Endodermal cell (in vitro differentiated cells): ENCODE data around the gene ORC1. TPM values are rescaled to one million over a fixed set of nuclear protein-coding genes. Genes with fewer than 3 reads are reported as not detected.

Experiments used
- DNase-seq: peaks from one replicate; pipeline ENCODE4 v3.0.0-alpha.2; 2017
- H3K27ac ChIP-seq: 2 replicates; pipeline ENCODE4 v1.5.1; 2013; ENCODE audit warnings: mild to moderate bottlenecking, low read depth, low read length, moderate library complexity
- H3K27me3 ChIP-seq: 2 replicates; pipeline ENCODE4 v1.6.1; 2013; ENCODE audit warnings: mild to moderate bottlenecking, low read length, moderate library complexity; ENCODE audit not compliant: insufficient read depth, control insufficient read depth, poor library complexity, severe bottlenecking
- H3K36me3 ChIP-seq: 2 replicates; pipeline ENCODE4 v1.7.0; 2013; ENCODE audit warnings: mild to moderate bottlenecking, low read length, moderate library complexity; ENCODE audit not compliant: control insufficient read depth, insufficient read depth
- H3K4me1 ChIP-seq: one replicate; pipeline ENCODE4 v1.7.0; 2013; ENCODE audit warnings: low read length; ENCODE audit not compliant: control insufficient read depth, insufficient read depth
- H3K4me3 ChIP-seq: 2 replicates; pipeline ENCODE4 v1.5.1; 2013; ENCODE audit warnings: mild to moderate bottlenecking, low read length, moderate library complexity
- H3K9ac ChIP-seq: 2 replicates; pipeline ENCODE4 v1.6.1; 2013; ENCODE audit warnings: mild to moderate bottlenecking, low read length, moderate library complexity; ENCODE audit not compliant: poor library complexity, severe bottlenecking; ENCODE audit errors: extremely low read depth
- H3K9me3 ChIP-seq: 2 replicates; pipeline ENCODE4 v1.6.1; 2013; ENCODE audit warnings: mild to moderate bottlenecking, low read length, moderate library complexity; ENCODE audit not compliant: control insufficient read depth
- H3K27ac Mint-ChIP-seq: 2 replicates; pipeline ENCODE4 v1.8.0; 2020; ENCODE audit warnings: mixed read lengths
- H3K27me3 Mint-ChIP-seq: 2 replicates; pipeline ENCODE4 v1.8.0; 2021; ENCODE audit warnings: mild to moderate bottlenecking, mixed read lengths; ENCODE audit not compliant: insufficient read depth
- H3K36me3 Mint-ChIP-seq: 2 replicates; pipeline ENCODE4 v1.8.0; 2020; ENCODE audit warnings: low read depth, mixed read lengths
- H3K4me1 Mint-ChIP-seq: 2 replicates; pipeline ENCODE4 v1.8.0; 2020; ENCODE audit warnings: mixed read lengths
- H3K4me3 Mint-ChIP-seq: 2 replicates; pipeline ENCODE4 v1.8.0; 2020; ENCODE audit warnings: mild to moderate bottlenecking, moderate library complexity, mixed read lengths
- H3K9me3 Mint-ChIP-seq: 2 replicates; pipeline ENCODE4 v1.8.0; 2020; ENCODE audit warnings: mild to moderate bottlenecking, mixed read lengths
- CTCF ChIP-seq: fragments of 200-600 bp; sonication (generic); conservative IDR thresholded peaks from 2 replicates; pipeline ENCODE4 v1.5.0; 2021; ENCODE audit warnings: antibody characterized with exemption, mild to moderate bottlenecking
- WGBS, 2 experiments: methylation state at CpG; one replicate each; pipeline versions ENCODE4 v1.1.5 to v1.1.7; 2013; ENCODE audit warnings: missing lambda C conversion rate in 2 of 2, mixed read lengths in 1 of 2; ENCODE audit not compliant: insufficient coverage in 1 of 2, insufficient read length in 1 of 2; 5-methylcytosine and 5-hydroxymethylcytosine counted together
- total RNA-seq, 2 donors: library from RNA; stranded (reverse); fragmentation: NEBNext Ultra II Directional in 1 of 2; extraction: Animal tissue kit (Norgen Biotek cat#: 25700) in 1 of 2; gene quantifications; 2 replicates in 1 of 2; 3 replicates in 1 of 2; pipeline ENCODE4 v1.2.1, GENCODE V29; 2021

The ORC1 gene
- total RNA-seq, 2 donors from 2014 or later, result 23.0 to 25.5 TPM

- peaks cover 39% of the 10 kb centered on the region for H3K36me3 Mint-ChIP-seq
- no peak for DNase-seq
- H3K4me3 Mint-ChIP-seq, result no peak overlapping the region
- Histone ChIP-seq H3K9me3 (no peaks in the 10 kb centered on the region), H3K36me3 (peaks cover 28% of the 10 kb centered on the region), H3K27me3 (no peaks in the 10 kb centered on the region), H3K27ac (no peak overlapping the region), H3K4me1 (no peaks in the 10 kb centered on the region), H3K4me3 (no peak overlapping the region), H3K9ac (no peak overlapping the region)
- no peak overlapping the region for H3K27ac Mint-ChIP-seq
- peaks cover 3% of the 10 kb centered on the region for H3K4me1 Mint-ChIP-seq
- H3K9me3 Mint-ChIP-seq, result no peaks in the 10 kb centered on the region
- TF ChIP-seq CTCF, result no peak
- 86 to 94% methylated on average over 2 of the region's 2 CpGs for WGBS, 2 experiments
- H3K27me3 Mint-ChIP-seq, result no peaks in the 10 kb centered on the region
Observed at GRCh38 chr1:52337439-52337838, 66.8 kb downstream of the ORC1 start.

- TF ChIP-seq CTCF, result no peak
- no peaks in the 10 kb centered on the region for H3K4me1 ChIP-seq
- H3K4me1 Mint-ChIP-seq, result no peaks in the 10 kb centered on the region
- H3K36me3 ChIP-seq, result peaks cover 22% of the 10 kb centered on the region
- no peak for DNase-seq
- no peaks in the 10 kb centered on the region for H3K27me3 ChIP-seq
- 86 to 95% methylated on average over 1 to 3 of the region's 3 CpGs for WGBS, 2 experiments
- H3K9me3 ChIP-seq, result no peaks in the 10 kb centered on the region
- no peaks in the 10 kb centered on the region for H3K9me3 Mint-ChIP-seq
- no peak overlapping the region for H3K9ac ChIP-seq
- peaks cover 37% of the 10 kb centered on the region for H3K36me3 Mint-ChIP-seq
- no peak overlapping the region for H3K27ac ChIP-seq
- no peak overlapping the region for H3K27ac Mint-ChIP-seq
- H3K4me3 Mint-ChIP-seq, result no peak overlapping the region
- H3K4me3 ChIP-seq, result no peak overlapping the region
- no peaks in the 10 kb centered on the region for H3K27me3 Mint-ChIP-seq
Observed at GRCh38 chr1:52334906-52335528, 69.2 kb downstream of the ORC1 start.

GRCh38 chr1:52332411-52332810 is 71.8 kb downstream of the ORC1 start:
- Histone ChIP-seq H3K36me3 (peaks cover 11% of the 10 kb centered on the region), H3K4me3 (no peak overlapping the region), H3K27me3 (no peaks in the 10 kb centered on the region), H3K4me1 (no peaks in the 10 kb centered on the region), H3K9me3 (no peaks in the 10 kb centered on the region), H3K9ac (no peak overlapping the region), H3K27ac (no peak overlapping the region)
- no peak for DNase-seq
- H3K36me3 Mint-ChIP-seq, result peaks cover 21% of the 10 kb centered on the region
- peaks cover 5% of the 10 kb centered on the region for H3K4me1 Mint-ChIP-seq
- TF ChIP-seq CTCF, result no peak
- H3K27me3 Mint-ChIP-seq, result no peaks in the 10 kb centered on the region
- no peaks in the 10 kb centered on the region for H3K9me3 Mint-ChIP-seq
- WGBS, 2 experiments, result 89 to 100% methylated on average over 1 of the region's 1 CpG
- H3K4me3 Mint-ChIP-seq, result no peak overlapping the region
- no peak overlapping the region for H3K27ac Mint-ChIP-seq
